HEK293 (cell line): ENCODE measurements around the gene STOX2.

ENCODE experiments used
- CTCF ChIA-PET: fragments of 350-600 bp; formaldehyde crosslinking; extraction: SDS; loops from one replicate; lab custom pipeline; 2021; ENCODE audit warnings: antibody characterized with exemption; lab: Yijun Ruan, JAX
- POLR2A ChIA-PET: fragments of 300-600 bp; formaldehyde crosslinking; extraction: SDS; loops from one replicate; lab custom pipeline; 2020; ENCODE audit warnings: antibody characterized with exemption, inconsistent platforms; lab: Yijun Ruan, JAX
- H3K27ac ChIP-seq: fragments of 200-500 bp; sonication (Bioruptor generic); 2 replicates; pipeline ENCODE4 v1.5.1; 2014; ENCODE audit warnings: low read depth, low read length, control low read depth, inconsistent platforms; ENCODE audit errors: extremely low read depth
- H3K36me3 ChIP-seq, 2 experiments: fragments of 200-500 bp in 1 of 2; sonication (Bioruptor generic) in 1 of 2; 1 replicate in 1 of 2; 2 replicates in 1 of 2; pipeline ENCODE4 v1.5.1; 2014 to 2017; ENCODE audit warnings: inconsistent platforms in 2 of 2, low read length in 2 of 2; ENCODE audit not compliant: control insufficient read depth in 2 of 2, insufficient read depth in 1 of 2
- H3K4me1 ChIP-seq: fragments of 200-500 bp; sonication (Bioruptor generic); 2 replicates; pipeline ENCODE4 v1.5.1; 2014; ENCODE audit warnings: mild to moderate bottlenecking, low read length, inconsistent platforms; ENCODE audit not compliant: control insufficient read depth, insufficient read depth
- H3K4me3 ChIP-seq: 2 replicates; pipeline ENCODE4 v1.5.1; 2011; ENCODE audit warnings: low read depth, mild to moderate bottlenecking, control low read depth, low read length, moderate library complexity
- H3K9me3 ChIP-seq: fragments of 200-500 bp; sonication (Bioruptor generic); 2 replicates; pipeline ENCODE4 v1.5.1; 2014; ENCODE audit warnings: low read depth, low read length, inconsistent platforms; ENCODE audit not compliant: control insufficient read depth, insufficient read depth
- GLI2 ChIP-seq: fragments of 450-650 bp; formaldehyde crosslinking; IDR thresholded peaks from 2 replicates; pipeline ENCODE4; 2017; ENCODE audit warnings: missing biosample characterization, missing genetic modification characterization, low read depth, borderline replicate concordance
- YY2 ChIP-seq: fragments of 450-650 bp; formaldehyde crosslinking; IDR thresholded peaks from 2 replicates; pipeline ENCODE4 v1.5.1; 2016; ENCODE audit warnings: missing biosample characterization, missing genetic modification characterization
- ZFP3 ChIP-seq: fragments of 450-650 bp; formaldehyde crosslinking; IDR thresholded peaks from 2 replicates; pipeline ENCODE4 v1.5.1; 2016; ENCODE audit warnings: low read depth, missing biosample characterization, missing genetic modification characterization
- ZNF157 ChIP-seq: fragments of 450-650 bp; formaldehyde crosslinking; IDR thresholded peaks from 2 replicates; pipeline ENCODE4 v1.5.1; 2016; ENCODE audit warnings: missing biosample characterization, missing genetic modification characterization
- ZNF354C ChIP-seq: fragments of 450-650 bp; formaldehyde crosslinking; IDR thresholded peaks from 2 replicates; pipeline ENCODE4 v1.5.1; 2016; ENCODE audit warnings: missing biosample characterization, missing genetic modification characterization, low read depth, borderline replicate concordance
- ZXDB ChIP-seq: fragments of 450-650 bp; formaldehyde crosslinking; IDR thresholded peaks from 2 replicates; pipeline ENCODE4 v1.5.1; 2016; ENCODE audit warnings: missing biosample characterization, missing genetic modification characterization
- TF ChIP-seq, protein P1 (sequence below): fragments of 450-650 bp; formaldehyde crosslinking; conservative IDR thresholded peaks from 2 replicates; pipeline ENCODE4 v1.5.1; 2016; ENCODE audit warnings: low read depth, missing biosample characterization, missing genetic modification characterization
- TF ChIP-seq, protein P2 (sequence below): fragments of 450-650 bp; formaldehyde crosslinking; IDR thresholded peaks from 2 replicates; pipeline ENCODE4 v1.5.1; 2016; ENCODE audit warnings: missing biosample characterization, missing genetic modification characterization
- TF ChIP-seq, protein P3 (sequence below): fragments of 450-650 bp; formaldehyde crosslinking; IDR thresholded peaks from 2 replicates; pipeline ENCODE4 v1.5.1; 2016; ENCODE audit warnings: missing biosample characterization, missing genetic modification characterization
- TF ChIP-seq, protein P4 (sequence below): fragments of 450-650 bp; formaldehyde crosslinking; IDR thresholded peaks from 2 replicates; pipeline ENCODE4 v1.5.1; 2016; ENCODE audit warnings: missing biosample characterization, missing genetic modification characterization

STOX2 gene

DNA sequence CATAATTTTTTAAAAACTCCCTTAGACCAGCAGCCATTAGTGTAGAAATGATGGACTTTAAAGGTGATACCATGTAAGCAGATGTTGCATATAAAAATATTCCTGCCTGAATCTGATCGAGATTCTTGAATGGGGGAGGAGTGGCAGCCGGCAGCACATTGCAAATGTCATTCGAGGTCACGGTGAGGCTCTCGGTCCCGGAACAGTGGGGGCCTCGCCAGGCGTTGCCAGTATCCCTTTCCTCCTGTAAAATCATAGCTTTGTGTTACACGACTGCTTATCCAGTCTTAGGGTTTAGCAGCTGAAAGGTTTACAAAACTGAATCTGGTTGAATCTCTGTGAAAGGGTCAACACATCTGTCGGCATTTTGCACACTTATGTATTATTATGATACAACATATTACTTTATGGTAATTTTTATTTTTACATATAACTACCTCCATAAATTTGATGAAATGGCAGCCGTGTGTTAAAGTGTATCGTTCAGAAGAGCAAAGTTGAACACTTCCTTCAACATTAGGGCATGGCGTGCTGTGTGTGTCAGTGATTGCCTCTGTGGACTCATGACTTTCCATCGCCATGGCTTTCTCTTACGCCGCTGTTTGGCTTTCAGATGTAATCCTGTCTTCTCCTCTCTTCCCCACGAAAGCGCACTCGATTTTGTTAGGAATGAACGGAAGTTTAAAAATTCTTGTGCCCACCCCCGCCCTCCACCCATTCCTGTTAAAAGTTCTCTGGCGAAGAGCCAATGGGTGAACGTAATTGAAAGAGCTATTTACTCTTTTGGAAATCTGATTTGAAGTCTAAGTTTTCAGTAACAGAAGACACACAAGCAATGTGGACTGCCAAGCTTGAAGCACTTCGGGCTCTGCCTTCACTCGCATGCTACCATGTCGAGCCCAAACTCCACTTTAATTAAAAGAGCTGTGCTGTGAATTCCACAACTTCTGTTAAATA, 114.8 kb downstream of the STOX2 start:
- Histone ChIP-seq H3K36me3 (no peaks in the 10 kb centered on the region), H3K4me3 (no peak overlapping the region), H3K9me3 (no peaks in the 10 kb centered on the region), H3K4me1 (no peaks in the 10 kb centered on the region), H3K27ac (no peak overlapping the region)
- ChIA-PET POLR2A (interaction anchor here (1.2 kb wide), 1 partner anchor 32 kb away, joined by 4 read pairs; no protein-coding TSS in a partner anchor), CTCF (no interaction called here)
- TF ChIP-seq, protein P1, sequence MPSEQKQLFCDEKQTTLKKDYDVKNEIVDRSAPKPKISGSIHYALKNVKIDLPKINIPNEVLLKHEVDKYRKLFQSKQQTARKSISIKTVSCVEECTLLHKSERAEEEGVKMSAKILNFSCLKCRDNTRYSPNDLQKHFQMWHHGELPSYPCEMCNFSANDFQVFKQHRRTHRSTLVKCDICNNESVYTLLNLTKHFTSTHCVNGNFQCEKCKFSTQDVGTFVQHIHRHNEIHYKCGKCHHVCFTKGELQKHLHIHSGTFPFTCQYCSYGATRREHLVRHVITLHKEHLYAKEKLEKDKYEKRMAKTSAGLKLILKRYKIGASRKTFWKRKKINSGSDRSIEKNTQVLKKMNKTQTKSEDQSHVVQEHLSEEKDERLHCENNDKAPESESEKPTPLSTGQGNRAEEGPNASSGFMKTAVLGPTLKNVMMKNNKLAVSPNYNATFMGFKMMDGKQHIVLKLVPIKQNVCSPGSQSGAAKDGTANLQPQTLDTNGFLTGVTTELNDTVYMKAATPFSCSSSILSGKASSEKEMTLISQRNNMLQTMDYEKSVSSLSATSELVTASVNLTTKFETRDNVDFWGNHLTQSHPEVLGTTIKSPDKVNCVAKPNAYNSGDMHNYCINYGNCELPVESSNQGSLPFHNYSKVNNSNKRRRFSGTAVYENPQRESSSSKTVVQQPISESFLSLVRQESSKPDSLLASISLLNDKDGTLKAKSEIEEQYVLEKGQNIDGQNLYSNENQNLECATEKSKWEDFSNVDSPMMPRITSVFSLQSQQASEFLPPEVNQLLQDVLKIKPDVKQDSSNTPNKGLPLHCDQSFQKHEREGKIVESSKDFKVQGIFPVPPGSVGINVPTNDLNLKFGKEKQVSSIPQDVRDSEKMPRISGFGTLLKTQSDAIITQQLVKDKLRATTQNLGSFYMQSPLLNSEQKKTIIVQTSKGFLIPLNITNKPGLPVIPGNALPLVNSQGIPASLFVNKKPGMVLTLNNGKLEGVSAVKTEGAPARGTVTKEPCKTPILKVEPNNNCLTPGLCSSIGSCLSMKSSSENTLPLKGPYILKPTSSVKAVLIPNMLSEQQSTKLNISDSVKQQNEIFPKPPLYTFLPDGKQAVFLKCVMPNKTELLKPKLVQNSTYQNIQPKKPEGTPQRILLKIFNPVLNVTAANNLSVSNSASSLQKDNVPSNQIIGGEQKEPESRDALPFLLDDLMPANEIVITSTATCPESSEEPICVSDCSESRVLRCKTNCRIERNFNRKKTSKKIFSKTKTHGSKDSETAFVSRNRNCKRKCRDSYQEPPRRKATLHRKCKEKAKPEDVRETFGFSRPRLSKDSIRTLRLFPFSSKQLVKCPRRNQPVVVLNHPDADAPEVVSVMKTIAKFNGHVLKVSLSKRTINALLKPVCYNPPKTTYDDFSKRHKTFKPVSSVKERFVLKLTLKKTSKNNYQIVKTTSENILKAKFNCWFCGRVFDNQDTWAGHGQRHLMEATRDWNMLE: no peak

DNA sequence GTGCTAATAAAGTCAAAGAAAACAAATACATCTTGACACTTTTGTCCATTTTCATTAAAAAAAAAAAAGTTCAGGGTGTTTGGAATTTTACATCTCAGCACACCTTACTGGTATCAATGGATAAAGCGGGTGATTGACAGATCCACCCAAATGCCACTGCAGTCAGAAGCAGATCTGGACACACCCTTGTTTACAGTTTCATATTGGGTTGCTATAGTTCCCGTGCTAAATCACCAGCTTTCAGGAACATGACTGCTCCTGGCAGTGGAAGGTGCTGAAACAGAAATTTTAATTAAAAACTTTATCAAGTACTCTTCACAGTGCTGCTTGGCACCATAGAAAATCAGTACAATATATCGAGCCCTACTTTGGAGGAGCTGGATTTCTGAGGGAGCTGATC, 116.3 kb downstream of the STOX2 start:
- Histone ChIP-seq H3K4me3 (no peak overlapping the region), H3K9me3 (no peaks in the 10 kb centered on the region), H3K4me1 (no peaks in the 10 kb centered on the region)
- TF ChIP-seq, protein P2, sequence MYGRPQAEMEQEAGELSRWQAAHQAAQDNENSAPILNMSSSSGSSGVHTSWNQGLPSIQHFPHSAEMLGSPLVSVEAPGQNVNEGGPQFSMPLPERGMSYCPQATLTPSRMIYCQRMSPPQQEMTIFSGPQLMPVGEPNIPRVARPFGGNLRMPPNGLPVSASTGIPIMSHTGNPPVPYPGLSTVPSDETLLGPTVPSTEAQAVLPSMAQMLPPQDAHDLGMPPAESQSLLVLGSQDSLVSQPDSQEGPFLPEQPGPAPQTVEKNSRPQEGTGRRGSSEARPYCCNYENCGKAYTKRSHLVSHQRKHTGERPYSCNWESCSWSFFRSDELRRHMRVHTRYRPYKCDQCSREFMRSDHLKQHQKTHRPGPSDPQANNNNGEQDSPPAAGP (tag by site-specific recombination): no peak
- no peak for TF ChIP-seq ZNF157 (tag by site-specific recombination)
- TF ChIP-seq ZFP3 (tag by site-specific recombination): no peak
- TF ChIP-seq ZNF354C (tag by site-specific recombination): no peak
- TF ChIP-seq YY2 (tag by site-specific recombination): no peak
- TF ChIP-seq, protein P3, sequence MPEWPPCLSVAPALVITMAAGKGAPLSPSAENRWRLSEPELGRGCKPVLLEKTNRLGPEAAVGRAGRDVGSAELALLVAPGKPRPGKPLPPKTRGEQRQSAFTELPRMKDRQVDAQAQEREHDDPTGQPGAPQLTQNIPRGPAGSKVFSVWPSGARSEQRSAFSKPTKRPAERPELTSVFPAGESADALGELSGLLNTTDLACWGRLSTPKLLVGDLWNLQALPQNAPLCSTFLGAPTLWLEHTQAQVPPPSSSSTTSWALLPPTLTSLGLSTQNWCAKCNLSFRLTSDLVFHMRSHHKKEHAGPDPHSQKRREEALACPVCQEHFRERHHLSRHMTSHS (tag by site-specific recombination): no peak
- TF ChIP-seq, protein P4, sequence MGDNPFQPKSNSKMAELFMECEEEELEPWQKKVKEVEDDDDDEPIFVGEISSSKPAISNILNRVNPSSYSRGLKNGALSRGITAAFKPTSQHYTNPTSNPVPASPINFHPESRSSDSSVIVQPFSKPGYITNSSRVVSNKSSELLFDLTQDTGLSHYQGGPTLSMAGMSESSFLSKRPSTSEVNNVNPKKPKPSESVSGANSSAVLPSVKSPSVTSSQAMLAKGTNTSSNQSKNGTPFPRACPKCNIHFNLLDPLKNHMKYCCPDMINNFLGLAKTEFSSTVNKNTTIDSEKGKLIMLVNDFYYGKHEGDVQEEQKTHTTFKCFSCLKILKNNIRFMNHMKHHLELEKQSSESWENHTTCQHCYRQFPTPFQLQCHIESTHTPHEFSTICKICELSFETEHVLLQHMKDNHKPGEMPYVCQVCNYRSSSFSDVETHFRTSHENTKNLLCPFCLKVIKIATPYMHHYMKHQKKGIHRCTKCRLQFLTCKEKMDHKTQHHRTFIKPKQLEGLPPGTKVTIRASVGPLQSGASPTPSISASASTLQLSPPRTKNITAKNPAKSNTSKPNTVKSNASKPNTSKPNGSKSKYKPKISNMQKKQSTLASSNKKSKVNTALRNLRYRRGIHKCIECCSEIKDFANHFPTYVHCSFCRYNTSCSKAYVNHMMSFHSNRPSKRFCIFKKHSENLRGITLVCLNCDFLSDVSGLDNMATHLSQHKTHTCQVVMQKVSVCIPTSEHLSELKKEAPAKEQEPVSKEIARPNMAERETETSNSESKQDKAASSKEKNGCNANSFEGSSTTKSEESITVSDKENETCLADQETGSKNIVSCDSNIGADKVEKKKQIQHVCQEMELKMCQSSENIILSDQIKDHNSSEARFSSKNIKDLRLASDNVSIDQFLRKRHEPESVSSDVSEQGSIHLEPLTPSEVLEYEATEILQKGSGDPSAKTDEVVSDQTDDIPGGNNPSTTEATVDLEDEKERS: no peak
- no peak for TF ChIP-seq ZXDB (tag by site-specific recombination)
- no peak for TF ChIP-seq GLI2
- TF ChIP-seq, all 188 proteins: peak for 0
- ChIA-PET POLR2A (no interaction called here), CTCF (interaction anchor here (0.9 kb wide), 1 partner anchor 79 kb away, joined by 3 read pairs; no protein-coding TSS in a partner anchor)
- Histone ChIP-seq H3K27ac (no peak overlapping the region), H3K36me3 (no peaks in the 10 kb centered on the region)
